ENCODE data around the gene ABCC9.

DNA sequence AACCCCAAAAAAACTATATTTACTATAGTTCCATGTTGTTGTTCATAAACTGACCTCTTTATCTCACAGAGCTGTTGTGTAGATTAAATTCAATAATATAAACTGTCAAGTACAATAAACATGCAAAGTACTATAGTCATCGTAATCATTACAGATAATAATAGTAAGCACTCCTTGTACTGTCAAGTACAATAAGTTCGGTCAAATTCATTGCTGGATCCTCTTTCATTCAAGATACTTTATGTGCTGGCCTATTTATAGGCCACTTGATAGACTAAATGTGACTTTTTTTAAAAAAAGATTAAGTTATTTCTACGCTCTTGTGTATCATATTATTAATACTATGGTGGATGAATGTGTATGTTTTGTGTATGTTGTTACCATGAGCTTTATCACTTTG lies 127.5 kb downstream of the ABCC9 start:
- TF ChIP-seq, protein P1, sequence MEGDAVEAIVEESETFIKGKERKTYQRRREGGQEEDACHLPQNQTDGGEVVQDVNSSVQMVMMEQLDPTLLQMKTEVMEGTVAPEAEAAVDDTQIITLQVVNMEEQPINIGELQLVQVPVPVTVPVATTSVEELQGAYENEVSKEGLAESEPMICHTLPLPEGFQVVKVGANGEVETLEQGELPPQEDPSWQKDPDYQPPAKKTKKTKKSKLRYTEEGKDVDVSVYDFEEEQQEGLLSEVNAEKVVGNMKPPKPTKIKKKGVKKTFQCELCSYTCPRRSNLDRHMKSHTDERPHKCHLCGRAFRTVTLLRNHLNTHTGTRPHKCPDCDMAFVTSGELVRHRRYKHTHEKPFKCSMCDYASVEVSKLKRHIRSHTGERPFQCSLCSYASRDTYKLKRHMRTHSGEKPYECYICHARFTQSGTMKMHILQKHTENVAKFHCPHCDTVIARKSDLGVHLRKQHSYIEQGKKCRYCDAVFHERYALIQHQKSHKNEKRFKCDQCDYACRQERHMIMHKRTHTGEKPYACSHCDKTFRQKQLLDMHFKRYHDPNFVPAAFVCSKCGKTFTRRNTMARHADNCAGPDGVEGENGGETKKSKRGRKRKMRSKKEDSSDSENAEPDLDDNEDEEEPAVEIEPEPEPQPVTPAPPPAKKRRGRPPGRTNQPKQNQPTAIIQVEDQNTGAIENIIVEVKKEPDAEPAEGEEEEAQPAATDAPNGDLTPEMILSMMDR (conservative IDR thresholded peaks at IDR 0.05 in 1 of 2, IDR thresholded peaks at IDR 0.05 in 1 of 2; ENCODE audit: extremely low read depth in 1 of 2, insufficient read depth in 1 of 2, low read depth in 1 of 2, low read length in 2 of 2), result no peak
- TF ChIP-seq EZH2 (IDR thresholded peaks at IDR 0.05; ENCODE audit: borderline replicate concordance, low read length), result no peak

Data from mammary epithelial cell (primary cell).